ENCODE data around the gene GARIN5A. TPM values are rescaled to one million over a fixed set of nuclear protein-coding genes. Genes with fewer than 3 reads are reported as not detected.

GARIN5A gene
- total RNA-seq, 1 donor from 2014 or later = 11.5 TPM

DNA sequence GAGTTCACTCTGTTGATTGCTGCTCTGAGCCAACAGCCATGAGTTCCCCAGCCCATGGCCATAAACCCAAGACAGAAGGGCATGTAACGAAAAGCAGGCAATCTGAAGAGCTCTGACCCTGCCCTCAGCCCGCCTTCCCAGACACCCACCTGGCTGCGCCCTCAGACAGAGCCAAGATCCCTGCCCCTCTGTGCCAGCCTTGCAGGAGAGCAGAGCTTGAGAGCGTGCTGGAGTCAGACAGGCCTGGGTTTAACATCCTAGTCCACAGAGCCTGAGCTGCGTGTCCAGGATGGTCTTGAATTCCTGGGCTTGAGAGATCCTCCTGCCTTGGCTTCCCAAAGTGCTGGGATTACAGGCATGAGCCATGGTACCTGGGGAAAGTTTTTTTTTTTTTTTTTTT is 19.3 kb downstream of the GARIN5A start:
- DNase-seq (ENCODE audit: low spot score in 2 of 2, unreplicated experiment in 2 of 2) = no peak

DNA sequence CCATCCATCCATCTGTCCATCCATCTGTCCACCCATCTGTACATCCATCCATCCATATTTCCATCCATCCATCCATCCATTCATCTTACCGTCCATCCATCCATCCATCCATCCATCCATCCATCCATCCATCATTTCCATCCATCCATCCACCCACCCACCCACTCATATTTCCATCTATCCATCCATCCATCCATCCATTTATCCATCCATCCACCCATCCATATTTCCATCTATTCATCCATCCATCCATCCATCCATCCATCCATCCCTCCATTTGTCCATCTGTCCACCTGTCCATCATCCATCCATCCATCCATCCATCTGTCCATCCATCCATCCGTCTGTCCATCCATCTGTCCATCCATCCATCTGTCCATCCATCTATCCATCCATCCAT is 20.7 kb downstream of the GARIN5A start:
- no peak for DNase-seq (ENCODE audit: low spot score in 2 of 2, unreplicated experiment in 2 of 2)
- H3K27me3 Mint-ChIP-seq (ENCODE audit: low read depth) = peaks cover 2% of the 10 kb centered on the region
- TF ChIP-seq, protein P1, sequence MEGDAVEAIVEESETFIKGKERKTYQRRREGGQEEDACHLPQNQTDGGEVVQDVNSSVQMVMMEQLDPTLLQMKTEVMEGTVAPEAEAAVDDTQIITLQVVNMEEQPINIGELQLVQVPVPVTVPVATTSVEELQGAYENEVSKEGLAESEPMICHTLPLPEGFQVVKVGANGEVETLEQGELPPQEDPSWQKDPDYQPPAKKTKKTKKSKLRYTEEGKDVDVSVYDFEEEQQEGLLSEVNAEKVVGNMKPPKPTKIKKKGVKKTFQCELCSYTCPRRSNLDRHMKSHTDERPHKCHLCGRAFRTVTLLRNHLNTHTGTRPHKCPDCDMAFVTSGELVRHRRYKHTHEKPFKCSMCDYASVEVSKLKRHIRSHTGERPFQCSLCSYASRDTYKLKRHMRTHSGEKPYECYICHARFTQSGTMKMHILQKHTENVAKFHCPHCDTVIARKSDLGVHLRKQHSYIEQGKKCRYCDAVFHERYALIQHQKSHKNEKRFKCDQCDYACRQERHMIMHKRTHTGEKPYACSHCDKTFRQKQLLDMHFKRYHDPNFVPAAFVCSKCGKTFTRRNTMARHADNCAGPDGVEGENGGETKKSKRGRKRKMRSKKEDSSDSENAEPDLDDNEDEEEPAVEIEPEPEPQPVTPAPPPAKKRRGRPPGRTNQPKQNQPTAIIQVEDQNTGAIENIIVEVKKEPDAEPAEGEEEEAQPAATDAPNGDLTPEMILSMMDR (IDR thresholded peaks at IDR 0.05; ENCODE audit: unreplicated experiment) = no peak
- H3K4me3 Mint-ChIP-seq = no peak overlapping the region
- H3K36me3 Mint-ChIP-seq = no peaks in the 10 kb centered on the region
- H3K27ac Mint-ChIP-seq = no peak overlapping the region
- peaks cover 5% of the 10 kb centered on the region for H3K4me1 Mint-ChIP-seq
- peaks cover 4% of the 10 kb centered on the region for H3K9me3 Mint-ChIP-seq

More for the DNA sequence above, 19.3 kb downstream of the GARIN5A start:
- no peak overlapping the region for H3K4me3 Mint-ChIP-seq
- peaks cover 4% of the 10 kb centered on the region for H3K9me3 Mint-ChIP-seq
- peaks cover 10% of the 10 kb centered on the region for H3K4me1 Mint-ChIP-seq
- H3K27me3 Mint-ChIP-seq (ENCODE audit: low read depth) = peaks cover 2% of the 10 kb centered on the region
- no peak overlapping the region for H3K27ac Mint-ChIP-seq
- TF ChIP-seq, protein P1 (IDR thresholded peaks at IDR 0.05; ENCODE audit: unreplicated experiment) = no peak
- H3K36me3 Mint-ChIP-seq = no peaks in the 10 kb centered on the region

GRCh38 chr19:50453243-50453642 is 23.4 kb downstream of the GARIN5A start:
- Mint-ChIP-seq H3K36me3 (no peaks in the 10 kb centered on the region), H3K4me3 (no peak overlapping the region), H3K27me3 (ENCODE audit: low read depth) (peaks cover 6% of the 10 kb centered on the region), H3K4me1 (no peaks in the 10 kb centered on the region), H3K27ac (no peak overlapping the region), H3K9me3 (peaks cover 4% of the 10 kb centered on the region)
- no peak for DNase-seq (ENCODE audit: low spot score in 2 of 2, unreplicated experiment in 2 of 2)
- TF ChIP-seq, protein P1 (IDR thresholded peaks at IDR 0.05; ENCODE audit: unreplicated experiment) = no peak

GRCh38 chr19:50451223-50451534 is 25.5 kb downstream of the GARIN5A start:
- no peaks in the 10 kb centered on the region for H3K36me3 Mint-ChIP-seq
- TF ChIP-seq, protein P1 (IDR thresholded peaks at IDR 0.05; ENCODE audit: unreplicated experiment) = no peak
- peaks cover 8% of the 10 kb centered on the region for H3K9me3 Mint-ChIP-seq

DNA sequence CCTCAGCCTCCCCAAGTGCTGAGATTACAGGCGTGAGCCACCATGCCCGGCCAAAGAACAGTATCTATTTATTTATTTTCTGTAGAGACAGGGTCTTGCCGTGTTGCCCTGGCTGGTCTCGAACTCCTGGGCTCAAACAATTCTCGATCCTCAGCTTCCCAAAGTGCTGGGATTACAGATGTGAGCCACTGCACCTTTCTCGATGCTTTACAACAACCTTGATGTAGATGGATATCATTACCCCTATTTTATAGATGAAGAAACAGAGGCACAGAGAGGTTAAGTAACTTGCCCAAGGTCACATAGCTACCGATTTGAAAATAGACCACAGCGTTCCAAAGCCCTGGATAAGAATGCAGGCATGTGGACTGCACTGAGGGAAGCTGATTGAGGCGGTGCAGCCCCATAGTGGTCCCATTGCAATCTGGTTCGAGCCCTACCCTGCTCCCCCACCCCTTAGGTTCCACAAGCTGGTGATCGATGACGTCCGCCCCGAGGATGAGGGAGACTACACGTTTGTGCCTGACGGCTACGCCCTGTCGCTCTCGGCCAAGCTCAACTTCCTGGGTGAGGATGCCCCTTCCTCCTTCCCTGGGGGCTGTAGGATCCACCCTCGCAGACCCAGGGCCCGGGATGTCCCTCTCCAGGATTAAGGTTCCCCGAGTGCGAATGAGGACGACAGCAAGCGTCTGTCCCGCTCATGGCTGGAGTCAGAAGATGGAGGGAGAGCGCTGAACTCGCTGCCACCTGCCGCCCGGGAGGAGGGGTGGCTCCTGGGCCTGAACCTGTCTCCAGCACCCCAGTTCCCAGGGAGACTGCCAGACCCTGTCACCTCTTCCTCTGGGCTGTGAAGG is 26.1 kb downstream of the GARIN5A start:
- Mint-ChIP-seq H3K4me3 (no peak overlapping the region), H3K27ac (no peak overlapping the region), H3K36me3 (no peaks in the 10 kb centered on the region), H3K4me1 (no peaks in the 10 kb centered on the region), H3K9me3 (peaks cover 4% of the 10 kb centered on the region), H3K27me3 (ENCODE audit: low read depth) (peaks cover 4% of the 10 kb centered on the region)
- TF ChIP-seq, protein P1 (IDR thresholded peaks at IDR 0.05; ENCODE audit: unreplicated experiment) = no peak
- no peak for DNase-seq (ENCODE audit: low spot score in 2 of 2, unreplicated experiment in 2 of 2)

More at GRCh38 chr19:50451223-50451534, 25.5 kb downstream of the GARIN5A start:
- H3K27me3 Mint-ChIP-seq (ENCODE audit: low read depth) = peaks cover 4% of the 10 kb centered on the region
- DNase-seq (ENCODE audit: low spot score in 2 of 2, unreplicated experiment in 2 of 2) = no peak
- H3K27ac Mint-ChIP-seq = no peak overlapping the region
- no peaks in the 10 kb centered on the region for H3K4me1 Mint-ChIP-seq
- no peak overlapping the region for H3K4me3 Mint-ChIP-seq

Data from mesothelial cell of epicardium (in vitro differentiated cells).